ENCODE measurements around the gene SLC25A5. TPM values are rescaled to one million over a fixed set of nuclear protein-coding genes. Genes with fewer than 3 reads are reported as not detected.

The SLC25A5 gene
- total and polyA plus RNA-seq, 8 donors, result 108 to 907 (median 299) TPM

DNA sequence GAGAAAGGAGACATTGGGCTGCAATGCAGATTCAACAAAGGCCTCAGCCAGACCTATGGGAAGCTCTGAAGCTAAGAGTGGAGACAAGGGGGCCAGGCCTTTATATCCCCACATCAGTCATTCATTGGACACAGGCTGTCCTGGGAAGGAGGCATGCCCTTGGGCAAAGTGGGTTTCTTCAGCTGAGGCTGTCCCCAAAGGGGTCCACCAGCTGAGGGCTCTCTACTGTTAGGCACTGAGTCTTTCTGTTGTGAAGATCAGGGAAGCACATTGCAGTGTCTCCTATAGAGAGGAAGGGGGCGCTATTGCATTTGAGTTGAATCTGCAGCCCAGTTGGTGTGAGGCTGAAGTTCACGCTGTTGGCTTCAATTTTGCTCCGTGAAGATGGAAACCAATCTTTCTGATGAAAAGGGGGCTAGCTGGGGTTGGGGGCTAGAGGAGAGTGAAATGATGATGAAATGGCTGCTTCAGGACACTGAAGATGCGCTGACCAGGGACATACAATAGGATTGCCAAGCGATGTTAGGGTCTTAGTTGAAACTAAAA lies 48.0 kb downstream of the SLC25A5 start:
- no peaks in the 10 kb centered on the region for H3K9me3 ChIP-seq
- no peaks in the 10 kb centered on the region for H3K27me3 ChIP-seq
- WGBS, 5 donors, result 33 to 39% (median 38%) methylated on average over 5 of the region's 5 CpGs
- no peak overlapping the region for H3K4me3 ChIP-seq
- no peak overlapping the region for H3K27ac ChIP-seq
- intact Hi-C loops (cut with DNase I; ENCODE audit: low total_unique reads), result no loop called here
- TF ChIP-seq, protein P1, sequence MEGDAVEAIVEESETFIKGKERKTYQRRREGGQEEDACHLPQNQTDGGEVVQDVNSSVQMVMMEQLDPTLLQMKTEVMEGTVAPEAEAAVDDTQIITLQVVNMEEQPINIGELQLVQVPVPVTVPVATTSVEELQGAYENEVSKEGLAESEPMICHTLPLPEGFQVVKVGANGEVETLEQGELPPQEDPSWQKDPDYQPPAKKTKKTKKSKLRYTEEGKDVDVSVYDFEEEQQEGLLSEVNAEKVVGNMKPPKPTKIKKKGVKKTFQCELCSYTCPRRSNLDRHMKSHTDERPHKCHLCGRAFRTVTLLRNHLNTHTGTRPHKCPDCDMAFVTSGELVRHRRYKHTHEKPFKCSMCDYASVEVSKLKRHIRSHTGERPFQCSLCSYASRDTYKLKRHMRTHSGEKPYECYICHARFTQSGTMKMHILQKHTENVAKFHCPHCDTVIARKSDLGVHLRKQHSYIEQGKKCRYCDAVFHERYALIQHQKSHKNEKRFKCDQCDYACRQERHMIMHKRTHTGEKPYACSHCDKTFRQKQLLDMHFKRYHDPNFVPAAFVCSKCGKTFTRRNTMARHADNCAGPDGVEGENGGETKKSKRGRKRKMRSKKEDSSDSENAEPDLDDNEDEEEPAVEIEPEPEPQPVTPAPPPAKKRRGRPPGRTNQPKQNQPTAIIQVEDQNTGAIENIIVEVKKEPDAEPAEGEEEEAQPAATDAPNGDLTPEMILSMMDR (IDR thresholded peaks at IDR 0.05), result peak in 5 of 7 experiments; percentile 58 to 81 (median 67)
- no peak for TF ChIP-seq POLR2A (IDR thresholded peaks at IDR 0.05)
- TF ChIP-seq EP300 (IDR thresholded peaks at IDR 0.05), result no peak
- peak in 1 of 3 donors; percentile 29 for TF ChIP-seq POLR2AphosphoS5 (IDR thresholded peaks at IDR 0.05)
- DNase-seq, result peak in 1 of 2 donors; percentile 80
- H3K36me3 ChIP-seq, result no peaks in the 10 kb centered on the region
- H3K4me1 ChIP-seq, result no peaks in the 10 kb centered on the region

DNA sequence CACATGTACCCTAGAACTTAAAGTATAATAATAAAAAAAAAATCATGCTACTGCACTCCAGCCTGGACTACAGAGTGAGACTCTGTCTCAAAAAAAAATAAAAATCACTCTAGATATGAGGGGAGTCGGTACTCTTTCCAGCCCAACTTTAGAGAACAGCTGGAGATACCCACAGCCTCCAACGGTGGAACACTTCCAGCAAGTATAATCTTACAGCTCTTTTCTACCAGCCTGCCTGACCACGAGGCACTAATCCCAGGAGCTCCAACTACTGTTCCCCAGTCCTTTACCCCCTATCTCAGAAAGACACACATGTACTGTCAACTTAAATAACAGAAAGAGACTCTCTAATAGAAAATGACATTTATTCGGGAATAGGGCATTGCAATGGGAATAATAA lies 50.1 kb downstream of the SLC25A5 start:
- intact Hi-C loops (cut with DNase I; ENCODE audit: low total_unique reads), result no loop called here
- no peaks in the 10 kb centered on the region for H3K9me3 ChIP-seq
- no peaks in the 10 kb centered on the region for H3K27me3 ChIP-seq
- WGBS, 5 donors, result 47 to 67% (median 65%) methylated on average over 4 of the region's 4 CpGs
- no peaks in the 10 kb centered on the region for H3K36me3 ChIP-seq
- no peaks in the 10 kb centered on the region for H3K4me1 ChIP-seq
- no peak for DNase-seq
- H3K4me3 ChIP-seq, result no peak overlapping the region
- TF ChIP-seq EP300 (IDR thresholded peaks at IDR 0.05), result no peak
- TF ChIP-seq, protein P1 (IDR thresholded peaks at IDR 0.05), result no peak
- no peak overlapping the region for H3K27ac ChIP-seq

Small RNAs within 50 kb of the gene (small RNA-seq; reads per million reads assigned to genes)
- 0.08 to 0.92 (median 0.30) reads per million in 4 donors for gene RNU1-67P
- 0 reads per million in 4 donors for gene RNY3P16

Other genes starting within 250 kb of the SLC25A5 start
- 100 to 1,000 TPM in 1 of 5 donors, 10 to 100 TPM in 3, 1 to 10 TPM in 1; 9.8 to 198 (median 52.7) TPM for gene PGRMC1, start 232.2 kb upstream of the SLC25A5 start, total RNA-seq
- gene PGRMC1, start 232.2 kb upstream of the SLC25A5 start, polyA plus RNA-seq, result 10 to 100 TPM; 33.9 to 52.7 (median 35.4) TPM
- gene SLC25A43, start 69.1 kb upstream of the SLC25A5 start, total RNA-seq, result 10 to 100 TPM in 2 of 5 donors, 1 to 10 TPM in 2, under 1 TPM in 1; 0.58 to 36.2 (median 6.2) TPM
- gene SLC25A43, start 69.1 kb upstream of the SLC25A5 start, polyA plus RNA-seq, result 10 to 100 TPM in 2 of 3 donors, 1 to 10 TPM in 1; 7.3 to 13.6 (median 12.1) TPM
- gene STEEP1, start 97.0 kb downstream of the SLC25A5 start, total RNA-seq, result 10 to 100 TPM in 4 of 5 donors, 1 to 10 TPM in 1; 9.8 to 60.8 (median 15.8) TPM
- 10 to 100 TPM; 13.1 to 23.1 (median 14.1) TPM for gene STEEP1, start 97.0 kb downstream of the SLC25A5 start, polyA plus RNA-seq
- gene UBE2A, start 106.1 kb downstream of the SLC25A5 start, total RNA-seq, result 10 to 100 TPM in 3 of 5 donors, 1 to 10 TPM in 2; 4.5 to 49.8 (median 12.8) TPM
- gene UBE2A, start 106.1 kb downstream of the SLC25A5 start, polyA plus RNA-seq, result 10 to 100 TPM; 38.9 to 62.0 (median 46.3) TPM
- 1 to 10 TPM; 1.7 to 8.3 (median 7.1) TPM for gene NKRF, start 138.0 kb downstream of the SLC25A5 start, total RNA-seq
- gene NKRF, start 138.0 kb downstream of the SLC25A5 start, polyA plus RNA-seq, result 1 to 10 TPM; 2.4 to 4.9 (median 2.4) TPM
- 10 to 100 TPM; 14.3 to 35.3 (median 23.3) TPM for gene SEPTIN6, start 224.7 kb downstream of the SLC25A5 start, total RNA-seq
- gene SEPTIN6, start 224.7 kb downstream of the SLC25A5 start, polyA plus RNA-seq, result 1 to 10 TPM; 7.6 to 9.3 (median 8.2) TPM